ENCODE measurements around the gene PSMC5. TPM values are rescaled to one million over a fixed set of nuclear protein-coding genes. Genes with fewer than 3 reads are reported as not detected.

Gene PSMC5
- total and polyA plus RNA-seq, 2 donors (not counting 3 experiments of a cell fraction or from before 2014, with no cell fraction given) = 179 to 236 TPM

- Histone ChIP-seq H3K9me3 (replicated peaks; ENCODE audit: control insufficient read depth, insufficient read depth, low read length) (no peaks in the 10 kb centered on the region), H3K79me2 (ENCODE audit: control insufficient read depth, insufficient read depth, low read length) (peaks cover 43% of the 10 kb centered on the region), H3K4me1 (ENCODE audit: control insufficient read depth, extremely low read depth, insufficient read depth, low read length) (peaks cover 17% of the 10 kb centered on the region), H3K27ac (ENCODE audit: insufficient read depth, low read depth, low read length) (no peak overlapping the region), H4K20me1 (replicated peaks; ENCODE audit: control insufficient read depth, extremely low read depth, insufficient read depth, low read length) (no peaks in the 10 kb centered on the region), H2AFZ (ENCODE audit: low read depth, low read length) (no peak overlapping the region), H3K4me3 (replicated peaks in 1 of 3; ENCODE audit: insufficient read depth in 1 of 3, low read depth in 1 of 3, low read length in 3 of 3) (no peak overlapping the region), H3K4me2 (ENCODE audit: insufficient read depth, low read length) (no peak overlapping the region), H3K9me1 (replicated peaks; ENCODE audit: control insufficient read depth, extremely low read depth, insufficient read depth, low read length) (no peaks in the 10 kb centered on the region), H3K36me3 (ENCODE audit: control insufficient read depth in 2 of 2, extremely low read depth in 1 of 2, insufficient read depth in 2 of 2, low read length in 2 of 2) (peaks cover 6 to 17% of the 10 kb centered on the region in 2 experiments), H3K27me3 (ENCODE audit: control insufficient read depth in 2 of 2, insufficient read depth in 2 of 2, low read length in 2 of 2) (no peaks in the 10 kb centered on the region), H3K9ac (replicated peaks; ENCODE audit: extremely low read depth, insufficient read depth, low read length) (no peak overlapping the region)
- dilution Hi-C loops (cut with MboI; ENCODE audit: extremely low pct_ligation_motif_present, low sequenced_read_pairs) (no loop called here), intact Hi-C loops (cut with micrococcal nuclease) (no loop called here)
- FAIRE-seq = no peak
- CTCF ChIA-PET = interaction anchor here (0.9 kb wide), 1 partner anchor 28 kb away, joined by 3 read pairs; no protein-coding TSS in a partner anchor
- POLR2A ChIA-PET = no interaction called here
- DNase-seq (ENCODE audit: low read depth, low spot score) = no peak
- TF ChIP-seq POLR2AphosphoS5 (IDR thresholded peaks at IDR 0.05; ENCODE audit: insufficient read depth, low read depth, low read length) = no peak
- no peak for TF ChIP-seq FOS (IDR thresholded peaks at IDR 0.05; ENCODE audit: borderline replicate concordance, insufficient read depth, low read length)
- no peak for TF ChIP-seq POLR2A (IDR thresholded peaks at IDR 0.05; ENCODE audit: low read depth, low read length)
- no peak for TF ChIP-seq MYC (IDR thresholded peaks at IDR 0.05; ENCODE audit: low read depth, low read length)
- TF ChIP-seq CTCF (IDR thresholded peaks at IDR 0.05; ENCODE audit: extremely low read depth in 1 of 2, insufficient read depth in 1 of 2, low read depth in 1 of 2, low read length in 2 of 2) = no peak
- no peak for TF ChIP-seq EZH2 (IDR thresholded peaks at IDR 0.05; ENCODE audit: borderline replicate concordance, low read depth, low read length, severe bottlenecking)
- TF ChIP-seq MAX (IDR thresholded peaks at IDR 0.05; ENCODE audit: insufficient read depth, insufficient read length) = no peak
- TF ChIP-seq JUN (IDR thresholded peaks at IDR 0.05; ENCODE audit: borderline replicate concordance, insufficient read depth, insufficient read length, low read depth) = no peak
- TF ChIP-seq GATA2 (IDR thresholded peaks at IDR 0.05; ENCODE audit: insufficient read depth, insufficient read length, low read depth, low read length) = no peak
- no TSS peak for BruUV-seq (replicated peaks)
These were observed 10.8 kb downstream of the PSMC5 start for GRCh38 chr17:63837962-63838600.
